GM12875 (cell line): ENCODE measurements around the gene PLIN1.

Experiments
- H3K4me3 ChIP-seq: one replicate; pipeline ENCODE4 v1.5.1; 2011; ENCODE audit warnings: low read depth, low read length, control low read depth
- CTCF ChIP-seq: IDR thresholded peaks from 2 replicates; pipeline ENCODE4 v1.5.1; 2011; ENCODE audit warnings: low read depth, mild to moderate bottlenecking, control low read depth, inconsistent platforms, low read length, moderate library complexity, borderline replicate concordance; ENCODE audit not compliant: insufficient read depth

Gene PLIN1

DNA sequence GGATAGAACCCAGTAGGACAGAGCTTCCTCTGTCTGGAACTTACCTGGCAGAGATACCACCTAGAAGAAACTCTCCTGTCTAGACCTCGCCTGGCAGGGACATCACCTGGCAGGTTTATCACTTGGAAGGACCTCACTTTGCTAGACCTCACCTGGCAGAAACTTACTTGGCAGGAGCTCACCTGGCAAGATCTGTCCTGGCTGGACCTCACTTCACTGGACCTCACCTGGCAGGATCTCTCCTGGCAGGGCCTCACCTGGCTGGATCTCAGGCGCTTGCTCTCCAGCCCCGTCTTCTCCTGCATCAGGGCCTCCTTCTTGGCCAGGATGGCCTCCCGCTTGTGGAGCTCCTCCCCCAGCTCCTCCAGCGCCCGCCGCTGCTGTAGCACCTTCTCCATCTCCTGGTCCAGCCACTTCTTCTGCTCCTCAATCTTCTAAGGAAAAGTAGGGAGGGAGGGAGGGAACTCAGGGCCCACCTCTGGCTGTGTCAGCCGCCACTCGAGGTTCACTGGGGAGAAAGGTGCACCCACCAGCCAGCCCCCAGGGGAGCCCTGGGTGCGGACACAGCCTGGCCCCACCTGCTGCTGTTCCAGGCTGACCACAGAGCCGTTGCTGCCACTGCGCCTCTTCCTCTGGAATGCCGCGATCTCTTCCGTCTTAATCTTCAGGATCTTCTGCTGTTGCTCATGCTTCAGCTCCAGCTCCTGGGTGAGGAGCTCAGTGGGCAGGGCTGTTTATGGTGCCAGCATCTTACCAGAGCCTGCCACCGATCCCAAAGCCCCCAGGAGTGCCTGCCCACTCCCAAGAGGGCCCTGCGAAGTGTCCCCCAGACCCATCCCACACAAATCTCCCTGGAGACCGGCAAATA is 46.4 kb downstream of the PLIN1 start:
- H3K4me3 ChIP-seq, result no peak overlapping the region
- no peak for TF ChIP-seq CTCF

- no peak for TF ChIP-seq CTCF
- H3K4me3 ChIP-seq, result no peak overlapping the region
Measured at GRCh38 chr15:89631902-89632264, 47.3 kb downstream of the PLIN1 start.

DNA sequence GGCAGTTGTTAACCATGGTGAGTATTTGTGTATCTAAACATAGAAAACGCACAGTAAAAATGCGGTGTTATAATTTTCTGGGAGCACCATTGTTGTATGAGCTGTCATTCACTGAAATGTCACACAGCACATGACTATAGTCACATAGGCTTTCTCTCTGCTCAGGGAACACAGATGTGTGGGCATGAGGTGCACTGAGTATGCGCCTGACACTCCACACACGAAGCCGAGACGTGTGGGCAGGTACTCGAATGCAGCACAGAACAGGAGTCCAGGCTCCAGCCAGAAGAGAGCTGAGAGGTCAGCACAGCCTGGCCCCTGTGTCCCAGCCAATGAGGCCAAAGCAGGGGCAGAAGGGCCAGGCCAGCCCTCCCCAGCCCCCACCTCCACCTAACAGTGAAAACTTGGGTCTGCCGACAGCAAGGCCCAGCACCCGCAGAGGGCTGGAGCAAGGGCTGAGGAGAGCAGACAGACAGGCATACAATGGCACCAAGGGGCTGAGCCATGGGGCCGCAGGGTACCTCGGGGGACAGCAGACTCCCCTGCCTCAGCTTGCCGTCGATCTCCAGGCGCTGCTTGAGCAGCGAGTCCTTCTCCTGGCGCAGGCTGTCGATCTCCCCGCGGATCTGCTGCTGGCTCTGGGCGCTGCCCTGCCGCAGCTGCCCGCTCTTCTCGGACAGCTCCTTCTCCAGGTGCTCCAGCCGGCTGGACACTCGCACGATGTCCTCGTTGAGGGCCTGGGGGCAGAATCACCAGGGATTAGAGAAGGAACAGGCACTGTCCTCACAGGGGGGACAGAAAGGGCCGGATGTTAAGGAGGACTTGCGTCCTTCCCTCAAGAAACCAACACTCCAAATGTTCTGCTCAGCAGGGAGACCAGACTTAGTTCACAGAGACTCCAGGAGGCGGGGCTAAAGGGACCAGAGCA is 47.9 kb downstream of the PLIN1 start:
- no peak overlapping the region for H3K4me3 ChIP-seq
- TF ChIP-seq CTCF, result no peak

DNA sequence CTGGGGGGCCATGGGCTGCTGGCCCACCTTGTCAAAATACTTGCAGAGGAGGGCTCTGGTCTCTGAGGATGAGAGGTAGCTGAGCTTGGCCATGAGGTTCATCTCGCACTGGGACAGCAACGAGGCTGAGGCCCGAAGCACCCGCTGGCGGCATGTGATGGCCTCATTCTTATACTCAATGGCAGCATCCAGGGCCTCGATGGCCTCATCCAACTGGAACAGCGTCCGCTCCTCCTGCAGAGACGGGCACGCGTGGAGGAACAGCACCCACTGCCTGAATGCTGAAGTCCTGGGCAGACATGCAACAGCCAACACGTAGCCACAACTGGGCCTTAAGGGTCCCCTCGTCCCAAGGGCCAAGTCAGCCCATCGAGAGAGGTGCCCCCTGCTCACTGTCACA is 48.9 kb downstream of the PLIN1 start:
- no peak overlapping the region for H3K4me3 ChIP-seq
- TF ChIP-seq CTCF, result no peak

DNA sequence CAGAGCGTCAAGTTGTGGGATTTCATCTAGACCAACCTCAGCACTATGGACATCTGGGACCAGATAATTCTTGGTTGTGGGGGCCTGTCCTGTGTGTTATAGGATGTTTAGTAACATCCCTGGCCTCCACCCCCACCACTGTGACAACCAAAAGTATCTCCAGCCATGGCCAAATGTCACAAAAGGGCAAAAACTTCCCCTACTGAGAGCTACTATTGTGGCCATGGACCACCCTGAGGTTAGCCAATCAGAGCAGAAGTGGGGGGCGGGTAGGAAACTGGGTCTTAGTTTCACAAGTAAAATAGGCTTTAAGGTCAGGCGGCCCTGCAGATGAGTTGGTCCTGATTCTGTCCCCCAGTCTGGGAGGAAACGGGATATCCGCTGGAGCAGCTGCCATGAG is 49.3 kb downstream of the PLIN1 start:
- no peak overlapping the region for H3K4me3 ChIP-seq
- no peak for TF ChIP-seq CTCF

DNA sequence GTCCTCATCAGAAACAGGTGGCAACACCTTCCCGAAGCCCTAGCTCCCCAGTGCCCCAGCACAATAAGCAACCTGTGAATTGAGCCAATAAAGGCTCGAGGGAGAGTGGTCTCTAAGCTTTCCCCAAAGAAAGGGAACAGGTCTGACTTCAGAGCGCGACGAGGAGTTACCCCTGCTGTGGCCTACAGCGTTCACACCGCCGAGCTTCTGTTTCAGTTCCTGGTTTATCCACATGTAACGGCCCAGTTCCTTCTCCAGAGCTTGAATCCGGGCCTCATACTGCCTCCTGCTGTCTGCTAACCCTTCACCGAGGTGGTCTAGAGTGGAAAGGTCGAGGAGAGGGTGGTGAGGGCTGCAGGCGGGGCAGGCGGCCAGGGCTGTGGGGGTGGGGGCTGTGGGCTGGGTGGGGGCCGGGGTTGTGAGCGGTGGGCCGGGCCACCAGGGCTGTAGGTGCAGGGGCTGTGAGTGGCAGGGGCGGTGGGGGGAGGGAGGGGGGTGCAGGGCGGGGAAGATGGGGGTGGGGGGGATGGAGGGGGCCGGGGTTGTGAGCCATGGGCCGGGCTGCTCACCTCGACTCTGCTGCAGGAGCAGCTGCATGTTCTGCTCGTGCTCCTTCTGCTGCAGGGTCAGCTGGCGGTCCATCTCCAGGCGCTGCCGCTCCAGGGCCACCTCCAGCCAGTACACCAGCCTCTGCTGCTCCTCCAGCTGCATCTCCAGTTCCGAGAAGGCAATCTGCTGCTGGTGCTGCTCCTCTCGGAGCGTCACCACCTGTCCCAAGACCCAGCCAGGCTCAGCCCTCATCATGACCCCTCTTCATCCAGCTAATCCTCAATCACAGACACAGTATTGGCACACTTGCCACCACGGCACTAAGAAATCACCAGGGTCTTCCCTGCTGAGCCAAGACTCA is 50.1 kb downstream of the PLIN1 start:
- H3K4me3 ChIP-seq, result no peak overlapping the region
- no peak for TF ChIP-seq CTCF
